A549 (cell line): ENCODE data around the gene R3HDM2.

Experiments
- JUN ChIP-seq, 2 experiments: fragments of >200 bp; sonication (Bioruptor Twin); formaldehyde crosslinking; IDR thresholded peaks; 2 replicates in 1 of 2; 3 replicates in 1 of 2; pipeline ENCODE4 v1.6.1; 2016 to 2017
- POLR2A ChIP-seq: IDR thresholded peaks from 2 replicates; pipeline ENCODE4 v1.6.1; 2012; ENCODE audit warnings: mild to moderate bottlenecking, low read length
- RCOR1 ChIP-seq: fragments of 150-350 bp; IDR thresholded peaks from 2 replicates; pipeline ENCODE4 v1.6.1; 2014; ENCODE audit warnings: antibody characterized with exemption, low read length, low read depth
- RFX5 ChIP-seq: fragments of 450-650 bp; IDR thresholded peaks from 2 replicates; pipeline ENCODE4 v1.7.1; 2014; ENCODE audit warnings: antibody characterized with exemption, mild to moderate bottlenecking, moderate library complexity
- TF ChIP-seq, protein P1 (sequence below): fragments of >200 bp; sonication (Bioruptor Twin); formaldehyde crosslinking; IDR thresholded peaks from 3 replicates; pipeline ENCODE4 v1.5.1; 2016

DNA sequence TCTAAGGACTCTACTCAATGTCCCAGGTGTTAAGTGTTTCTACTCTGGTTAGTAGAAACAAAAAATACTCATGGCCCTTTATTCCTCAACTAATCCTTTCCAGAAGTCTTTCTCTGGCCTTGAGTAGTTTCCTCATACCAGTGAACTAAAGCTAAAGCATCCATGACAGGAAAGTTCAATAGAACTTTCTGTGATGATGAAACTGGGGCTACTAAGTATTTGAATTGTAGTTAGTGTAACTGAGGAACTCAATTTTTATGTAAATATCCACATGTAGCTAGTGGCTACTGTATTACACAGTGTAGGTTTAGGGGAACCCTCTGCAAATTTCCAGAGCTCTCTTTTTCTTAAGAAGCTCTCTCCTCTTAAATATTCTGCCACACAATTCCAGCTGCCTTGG is 63.7 kb downstream of the R3HDM2 start:
- TF ChIP-seq POLR2A: no peak
- TF ChIP-seq, protein P1, sequence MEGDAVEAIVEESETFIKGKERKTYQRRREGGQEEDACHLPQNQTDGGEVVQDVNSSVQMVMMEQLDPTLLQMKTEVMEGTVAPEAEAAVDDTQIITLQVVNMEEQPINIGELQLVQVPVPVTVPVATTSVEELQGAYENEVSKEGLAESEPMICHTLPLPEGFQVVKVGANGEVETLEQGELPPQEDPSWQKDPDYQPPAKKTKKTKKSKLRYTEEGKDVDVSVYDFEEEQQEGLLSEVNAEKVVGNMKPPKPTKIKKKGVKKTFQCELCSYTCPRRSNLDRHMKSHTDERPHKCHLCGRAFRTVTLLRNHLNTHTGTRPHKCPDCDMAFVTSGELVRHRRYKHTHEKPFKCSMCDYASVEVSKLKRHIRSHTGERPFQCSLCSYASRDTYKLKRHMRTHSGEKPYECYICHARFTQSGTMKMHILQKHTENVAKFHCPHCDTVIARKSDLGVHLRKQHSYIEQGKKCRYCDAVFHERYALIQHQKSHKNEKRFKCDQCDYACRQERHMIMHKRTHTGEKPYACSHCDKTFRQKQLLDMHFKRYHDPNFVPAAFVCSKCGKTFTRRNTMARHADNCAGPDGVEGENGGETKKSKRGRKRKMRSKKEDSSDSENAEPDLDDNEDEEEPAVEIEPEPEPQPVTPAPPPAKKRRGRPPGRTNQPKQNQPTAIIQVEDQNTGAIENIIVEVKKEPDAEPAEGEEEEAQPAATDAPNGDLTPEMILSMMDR: no peak
- no peak for TF ChIP-seq RFX5
- no peak for TF ChIP-seq RCOR1
- TF ChIP-seq JUN (IDR thresholded peaks at IDR 0.05): no peak
